ENCODE measurements around the gene NDUFV2.
A peak's percentile ranks its signal among the peaks of the same experiment; 100 is the strongest.

The NDUFV2 gene

DNA sequence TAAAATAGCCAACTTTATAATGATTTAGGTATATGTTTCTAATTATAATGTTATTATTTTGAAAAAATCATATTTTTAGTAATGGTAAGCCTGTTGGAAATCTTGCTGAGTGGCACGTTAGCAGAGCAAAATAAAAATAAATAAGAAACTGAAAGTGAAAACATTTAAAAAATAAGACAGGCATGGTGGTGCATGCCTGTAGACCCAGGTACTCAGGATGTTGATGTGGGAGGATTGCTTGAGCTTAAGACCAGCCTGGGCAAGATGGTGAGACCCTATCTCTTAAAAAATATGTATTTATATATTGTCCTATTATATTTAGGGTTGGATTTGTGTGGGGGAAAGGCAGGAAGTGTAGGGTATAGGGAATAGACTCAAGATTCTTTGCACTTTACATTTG lies 18.3 kb downstream of the NDUFV2 start:
- DNase-seq (ENCODE audit: low spot score), result no peak

DNA sequence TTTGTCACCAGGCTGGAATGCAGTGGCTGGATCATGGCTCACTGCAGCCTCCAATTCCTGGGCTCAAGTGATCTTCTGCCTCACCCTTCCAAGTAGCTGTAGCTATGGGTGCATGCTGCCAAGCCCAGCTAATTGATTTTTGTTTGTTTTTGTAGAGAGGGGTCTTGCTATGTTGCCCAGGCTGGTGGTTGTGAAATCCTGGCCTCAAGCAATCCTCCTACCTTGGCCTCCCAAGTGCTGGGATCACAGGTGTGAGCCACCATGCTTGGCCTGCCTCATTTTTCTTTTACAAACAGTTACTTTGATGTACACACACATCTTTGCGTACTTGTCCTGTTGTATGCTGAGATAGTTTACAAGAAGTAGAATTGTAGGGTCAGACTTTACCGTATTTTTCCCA lies 21.0 kb downstream of the NDUFV2 start:
- DNase-seq (ENCODE audit: low spot score), result no peak

- DNase-seq (ENCODE audit: low spot score), result no peak
These were observed 22.3 kb downstream of the NDUFV2 start for GRCh38 chr18:9124824-9125223.

GRCh38 chr18:9126337-9126736 lies 23.8 kb downstream of the NDUFV2 start:
- no peak for DNase-seq (ENCODE audit: low spot score)

DNA sequence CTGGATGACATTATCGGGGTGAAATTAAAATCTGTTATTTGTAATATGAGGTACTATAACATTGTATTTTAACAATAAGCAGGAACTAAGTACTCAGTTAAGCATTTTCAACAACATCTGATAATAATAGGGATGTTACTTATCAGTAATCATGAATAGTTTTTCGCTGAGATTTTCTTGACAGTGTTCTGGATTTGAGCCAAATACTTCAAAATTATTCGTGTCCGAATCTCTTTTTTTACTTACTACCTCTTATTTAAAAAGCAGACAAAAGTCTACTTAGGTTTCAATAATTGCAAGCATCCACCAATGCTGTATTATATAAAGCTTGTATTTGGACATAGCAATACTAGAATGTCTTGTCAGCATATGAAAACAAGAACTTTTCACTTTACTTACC lies 27.7 kb downstream of the NDUFV2 start:
- DNase-seq (ENCODE audit: low spot score), result no peak

GRCh38 chr18:9130806-9131205 lies 28.3 kb downstream of the NDUFV2 start:
- no peak for DNase-seq (ENCODE audit: low spot score)

- no peak for DNase-seq (ENCODE audit: low spot score)
These were observed 30.1 kb downstream of the NDUFV2 start for GRCh38 chr18:9132628-9133027.

- no peak for DNase-seq (ENCODE audit: low spot score)
These were observed 30.7 kb downstream of the NDUFV2 start for GRCh38 chr18:9133225-9133624.

DNA sequence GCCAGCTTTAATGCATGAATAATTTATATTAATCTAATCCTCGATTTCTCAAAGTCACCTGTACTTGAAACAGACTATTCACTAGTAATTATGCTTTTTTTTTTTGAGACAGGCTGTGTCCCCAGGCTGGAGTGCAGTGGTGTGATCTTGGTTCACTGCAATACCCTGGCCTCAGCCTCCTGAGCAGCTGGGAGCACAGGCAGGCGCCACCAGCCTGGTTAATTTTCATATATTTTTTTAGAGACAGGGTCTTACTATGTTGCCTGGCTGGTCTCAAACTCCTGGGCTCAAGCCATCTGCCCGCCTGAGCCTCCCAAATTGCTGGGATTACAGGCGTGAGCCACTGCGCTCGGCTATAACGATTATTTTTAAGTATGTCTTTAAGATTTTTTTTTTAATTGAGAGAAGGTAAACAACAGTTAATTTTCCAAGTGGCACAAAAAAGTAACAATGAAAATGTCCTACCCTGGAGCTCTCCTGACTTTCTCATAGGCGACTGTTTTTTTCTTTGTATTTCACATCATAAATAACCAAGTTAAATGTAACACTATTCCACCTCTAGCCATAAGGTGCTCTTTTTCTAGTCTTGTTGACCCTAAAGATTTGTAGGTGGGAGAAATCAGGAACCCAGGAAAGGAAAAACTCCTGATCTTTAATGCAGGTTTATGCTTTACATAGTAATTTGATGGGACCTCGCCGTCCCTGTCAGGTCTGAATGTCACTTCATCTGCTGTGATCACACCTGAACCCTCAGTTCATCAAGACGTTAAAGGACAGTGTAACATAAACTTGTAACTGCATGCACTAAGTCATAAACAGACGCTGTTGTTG lies 32.8 kb downstream of the NDUFV2 start:
- DNase-seq (ENCODE audit: low spot score), result no peak

DNA sequence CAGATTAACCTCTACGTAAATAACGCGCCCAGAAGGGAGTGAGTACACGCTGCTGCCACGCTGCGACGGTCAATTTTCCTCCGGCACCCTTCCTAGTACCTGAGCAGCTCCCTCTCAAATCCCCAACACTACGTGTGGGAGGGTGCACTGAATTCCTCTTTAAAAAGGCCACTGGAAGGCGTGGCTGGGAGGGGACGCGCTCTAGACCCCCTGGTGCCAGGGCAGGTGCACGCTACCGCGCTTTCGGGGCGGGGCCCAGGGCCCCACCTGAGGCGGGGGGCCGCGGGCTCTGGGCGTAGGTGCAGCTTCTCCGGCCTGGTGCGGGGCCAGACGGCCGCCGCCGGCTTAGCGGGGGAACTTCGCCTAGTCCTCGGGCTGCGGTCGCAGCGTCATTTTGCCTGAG lies 33.4 kb downstream of the NDUFV2 start:
- DNase-seq (ENCODE audit: low spot score), result peak; percentile 77

- DNase-seq (ENCODE audit: low spot score), result peak; percentile 97
These were observed 34.0 kb downstream of the NDUFV2 start, which contains the start of gene ANKRD12 for GRCh38 chr18:9136315-9137155. Gene ANKRD12, plus strand, starts transcription at chr18:9136781. Its CDS starts 45,652 bp downstream, at chr18:9182433.

- DNase-seq (ENCODE audit: low spot score), result peak; percentile 78
These were observed 34.9 kb downstream of the NDUFV2 start for GRCh38 chr18:9137168-9138066.

DNA sequence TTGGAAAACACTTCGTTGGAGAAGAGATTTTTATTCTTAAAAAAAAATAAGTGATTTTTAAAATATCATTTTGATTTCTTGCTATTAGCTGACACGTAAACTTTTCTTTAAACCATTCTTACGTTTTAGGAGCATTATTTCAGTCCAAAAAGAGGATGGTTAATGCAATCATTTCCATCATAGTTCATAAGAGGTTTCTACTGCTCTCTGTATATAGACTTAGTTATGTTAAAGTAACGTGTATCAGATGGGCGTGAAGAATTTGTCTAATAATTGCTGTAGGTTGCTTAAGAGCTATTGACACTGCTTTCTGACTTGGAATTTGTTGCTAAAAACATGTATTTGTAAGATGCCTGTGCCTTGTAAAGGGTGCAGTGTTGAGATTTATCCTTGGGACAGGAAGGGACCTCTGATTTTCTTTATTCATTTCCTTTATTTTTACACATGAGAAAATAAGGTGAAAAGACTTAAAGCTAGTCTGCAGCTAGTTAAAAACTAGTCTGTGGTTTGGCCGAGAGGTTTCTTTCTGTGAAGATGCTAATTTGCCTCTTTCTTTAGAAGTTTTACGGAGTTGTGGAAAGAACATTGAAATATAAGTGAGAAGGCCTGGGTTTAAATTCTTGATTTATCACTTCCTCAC lies 37.0 kb downstream of the NDUFV2 start:
- DNase-seq (ENCODE audit: low spot score), result no peak

- no peak for DNase-seq (ENCODE audit: low spot score)
These were observed 37.9 kb downstream of the NDUFV2 start for GRCh38 chr18:9140381-9140780.

DNA sequence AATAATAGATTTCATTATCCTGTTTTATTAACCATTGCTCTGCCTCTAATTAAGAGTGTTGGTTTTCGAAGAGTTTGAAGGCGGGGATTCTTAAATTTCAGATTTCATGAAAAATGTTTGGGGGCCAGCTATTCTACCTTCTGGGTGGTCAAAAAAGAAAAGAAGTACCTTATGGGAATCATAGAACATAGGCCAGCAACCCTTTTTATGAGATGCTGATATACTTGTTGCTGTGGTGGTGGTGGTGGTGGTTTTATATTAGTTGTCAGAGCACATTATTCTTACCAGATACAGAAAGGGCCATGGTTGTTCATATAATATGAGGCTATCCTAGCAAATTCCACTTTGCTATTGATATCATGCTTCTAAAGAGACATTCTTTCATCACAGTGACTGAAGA lies 38.5 kb downstream of the NDUFV2 start:
- no peak for DNase-seq (ENCODE audit: low spot score)

GRCh38 chr18:9146224-9146623 lies 43.7 kb downstream of the NDUFV2 start:
- DNase-seq (ENCODE audit: low spot score), result no peak

GRCh38 chr18:9147440-9148202 lies 45.1 kb downstream of the NDUFV2 start:
- peak; percentile 70 for DNase-seq (ENCODE audit: low spot score)

- no peak for DNase-seq (ENCODE audit: low spot score)
These were observed 45.7 kb downstream of the NDUFV2 start for GRCh38 chr18:9148203-9148552.

DNA sequence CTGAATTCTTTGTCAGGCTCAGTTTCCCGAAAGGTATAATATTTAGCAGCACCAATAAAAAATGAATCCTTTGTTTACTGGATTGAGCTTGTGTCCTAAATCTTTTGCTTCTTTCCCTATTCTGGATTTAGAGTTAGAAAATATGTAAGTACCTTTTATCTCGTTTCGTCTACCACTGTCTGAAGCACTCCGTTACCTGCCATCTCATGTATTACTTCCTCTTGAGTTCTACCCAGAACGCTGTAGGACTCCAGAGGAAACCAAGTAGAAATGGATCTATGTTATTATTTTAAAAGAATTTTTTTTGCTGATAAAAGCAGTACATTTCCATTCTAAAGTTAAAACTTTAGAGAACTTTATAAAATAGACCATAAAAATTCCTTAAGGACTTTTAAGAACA lies 47.6 kb downstream of the NDUFV2 start:
- no peak for DNase-seq (ENCODE audit: low spot score)

DNA sequence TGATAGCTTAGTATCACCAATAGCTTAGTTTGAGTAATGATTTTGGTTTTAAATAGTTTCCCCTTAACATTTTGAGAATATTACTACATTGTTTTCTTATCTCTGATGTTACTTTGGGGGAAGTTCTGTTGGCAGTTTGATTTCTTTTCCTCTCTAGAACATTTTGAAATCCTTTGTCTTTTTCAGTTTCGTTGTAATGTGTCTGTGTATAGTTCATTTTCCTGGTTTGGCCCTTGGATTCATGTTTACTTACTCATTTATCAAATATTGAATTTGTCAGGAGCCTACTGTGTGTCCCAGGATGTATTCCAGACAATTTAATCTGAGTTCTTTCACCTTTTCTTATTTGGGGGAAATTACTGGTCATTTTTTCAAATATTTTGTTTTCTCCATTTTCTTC lies 50.8 kb downstream of the NDUFV2 start:
- DNase-seq (ENCODE audit: low spot score), result no peak
